ENCODE measurements around the gene RGP1. TPM values are rescaled to one million over a fixed set of nuclear protein-coding genes. Genes with fewer than 3 reads are reported as not detected.
A peak's percentile ranks its signal among the peaks of the same experiment; 100 is the strongest.

Gene RGP1
- polyA plus RNA-seq, 1 of the 3 experiments (the other 2 are of a cell fraction): 16.1 TPM

DNA sequence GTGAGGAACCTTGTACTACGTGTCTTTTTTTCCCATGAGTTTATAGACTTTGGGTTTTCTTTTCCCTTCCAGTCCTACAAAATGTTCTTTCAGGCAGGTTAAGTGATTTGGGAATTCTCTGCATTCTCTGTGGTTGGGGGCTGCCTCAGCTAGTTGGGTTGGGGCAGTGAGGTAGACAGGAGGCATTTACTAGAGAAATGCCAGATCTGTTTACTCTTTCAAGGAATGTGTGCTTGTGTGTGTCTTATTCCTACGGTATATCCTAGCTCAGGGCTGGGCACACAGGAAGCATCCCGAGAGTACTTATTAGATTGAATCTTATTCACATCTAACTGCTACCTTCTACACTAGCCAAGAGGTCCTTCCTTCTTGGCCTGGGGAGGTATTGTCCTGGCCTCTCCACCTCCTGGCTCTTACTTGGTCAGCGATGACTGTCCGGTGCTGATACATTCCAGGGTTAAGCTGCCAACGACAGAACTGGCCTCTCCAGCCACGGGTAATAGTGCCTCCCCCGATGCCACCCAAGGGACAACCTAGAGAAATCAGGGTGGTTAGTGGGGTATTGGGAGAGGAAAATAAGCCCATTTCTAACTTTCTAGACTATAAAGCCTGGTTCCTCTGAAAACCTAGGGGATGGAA, 5.1 kb upstream of the RGP1 start:
- peaks cover 12 to 21% of the 10 kb centered on the region in 2 experiments; a peak in 2 of 4 replicates for H3K4me1 ChIP-seq (ENCODE audit: control insufficient read depth in 1 of 2, insufficient read depth in 2 of 2, low read depth in 1 of 2, low read length in 1 of 2)
- H3K27ac ChIP-seq (ENCODE audit: low read depth in 2 of 2, low read length in 1 of 2): no peak overlapping the region; a peak in 1 of 4 replicates
- no peaks in the 10 kb centered on the region for H3K9me3 ChIP-seq
- peaks cover 44 to 53% of the 10 kb centered on the region in 2 experiments for H3K36me3 ChIP-seq (replicated peaks in 1 of 2; ENCODE audit: control insufficient read depth in 1 of 2, insufficient read depth in 2 of 2, low read length in 1 of 2)
- H3K9me2 ChIP-seq: no peaks in the 10 kb centered on the region
- peaks cover 7% of the 10 kb centered on the region for H3F3A ChIP-seq (replicated peaks; ENCODE audit: insufficient read depth)
- H3K27me3 ChIP-seq (ENCODE audit: insufficient read depth): no peaks in the 10 kb centered on the region
- H3K4me2 ChIP-seq: no peak overlapping the region
- 97% methylated on average over 8 of the region's 8 CpGs for WGBS (ENCODE audit: low lambda C conversion rate)
- no peak overlapping the region for H3K9ac ChIP-seq
- POLR2A ChIA-PET: interaction anchor here (1.0 kb wide), 2 partner anchors 9 to 12 kb away, joined by 3 to 4 read pairs; partner anchors contain the start of genes CREB3 and TLN1
- TF ChIP-seq FOXM1 (IDR thresholded peaks at IDR 0.05; ENCODE audit: low read depth) (no peak), RCOR1 (IDR thresholded peaks at IDR 0.05; ENCODE audit: low read length) (no peak)
- CTCF ChIA-PET: interaction anchor here (0.8 to 6.8 kb wide), 5 partner anchors 7 to 82 kb away, joined by 3 to 88 read pairs (median 6); no protein-coding TSS in a partner anchor
- no peak overlapping the region for H3K4me3 ChIP-seq (ENCODE audit: low read depth in 2 of 2, low read length in 1 of 2)
- H3K79me2 ChIP-seq (ENCODE audit: insufficient read depth): peaks cover 76% of the 10 kb centered on the region
- peaks cover 31% of the 10 kb centered on the region for H4K20me1 ChIP-seq (ENCODE audit: insufficient read depth)
- no peak for DNase-seq
- no peak overlapping the region for H2AFZ ChIP-seq (ENCODE audit: low read depth)

DNA sequence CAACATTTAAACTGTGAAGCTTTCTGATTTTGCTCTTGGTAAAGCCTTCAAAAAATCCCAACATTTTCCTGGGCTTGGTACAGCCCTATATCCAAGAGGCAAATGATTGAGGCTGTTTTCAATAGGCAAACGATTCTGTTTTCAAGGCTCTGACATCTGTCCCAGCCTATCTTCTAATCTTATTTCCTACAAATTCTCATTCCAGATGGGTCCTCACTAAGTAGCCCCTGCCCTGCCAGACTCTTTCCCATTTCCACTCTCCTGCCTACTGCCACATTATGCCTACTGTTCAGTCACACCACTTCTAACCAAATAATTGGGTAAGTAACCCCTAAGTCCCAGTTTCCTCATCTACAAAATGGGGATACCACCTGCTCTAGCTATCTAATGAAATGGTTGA, 3.5 kb upstream of the RGP1 start:
- no peaks in the 10 kb centered on the region for H3K9me2 ChIP-seq
- peaks cover 31% of the 10 kb centered on the region for H4K20me1 ChIP-seq (ENCODE audit: insufficient read depth)
- peaks cover 37 to 40% of the 10 kb centered on the region in 2 experiments for H3K36me3 ChIP-seq (replicated peaks in 1 of 2; ENCODE audit: control insufficient read depth in 1 of 2, insufficient read depth in 2 of 2, low read length in 1 of 2)
- peak overlapping the region; percentile 19 to 97; a peak in 2 of 4 replicates for H3K4me3 ChIP-seq (ENCODE audit: low read depth in 2 of 2, low read length in 1 of 2)
- no peaks in the 10 kb centered on the region for H3K27me3 ChIP-seq (ENCODE audit: insufficient read depth)
- peak; percentile 68 for DNase-seq
- peaks cover 7% of the 10 kb centered on the region for H3F3A ChIP-seq (replicated peaks; ENCODE audit: insufficient read depth)
- H3K9me3 ChIP-seq: no peaks in the 10 kb centered on the region
- H3K79me2 ChIP-seq (ENCODE audit: insufficient read depth): peaks cover 91% of the 10 kb centered on the region
- H3K4me1 ChIP-seq (ENCODE audit: control insufficient read depth in 1 of 2, insufficient read depth in 2 of 2, low read depth in 1 of 2, low read length in 1 of 2): peaks cover 12 to 31% of the 10 kb centered on the region in 2 experiments; a peak in 2 of 4 replicates
- 32% methylated on average over 1 of the region's 1 CpG for WGBS (ENCODE audit: low lambda C conversion rate)
- TF ChIP-seq SMC3 (IDR thresholded peaks at IDR 0.05; ENCODE audit: low read depth, low read length): no peak
- peak; percentile 37; the same call in 1 of the 2 replicates for TF ChIP-seq GATA2 (CRISPR knock-in tag; IDR thresholded peaks at IDR 0.05)
- peak in 1 of 2 experiments; percentile 34; a peak in 1 of 4 replicates for TF ChIP-seq EP300 (IDR thresholded peaks at IDR 0.05; ENCODE audit: borderline replicate concordance in 1 of 2, low read depth in 1 of 2, low read length in 1 of 2)
- no peak for TF ChIP-seq FOSL2 (IDR thresholded peaks at IDR 0.05; ENCODE audit: borderline replicate concordance, low read depth)
- H2AFZ ChIP-seq (ENCODE audit: low read depth): no peak overlapping the region
- ChIA-PET POLR2A (no interaction called here), CTCF (interaction anchor here (0.9 to 6.8 kb wide), 6 partner anchors 8 to 87 kb away, joined by 3 to 88 read pairs (median 7); partner anchors contain the start of gene CCDC107)
- H3K27ac ChIP-seq (ENCODE audit: low read depth in 2 of 2, low read length in 1 of 2): peak overlapping the region in 1 of 2 experiments; percentile 80; a peak in 1 of 4 replicates
- H3K9ac ChIP-seq: no peak overlapping the region
- peak overlapping the region; percentile 82 for H3K4me2 ChIP-seq

DNA sequence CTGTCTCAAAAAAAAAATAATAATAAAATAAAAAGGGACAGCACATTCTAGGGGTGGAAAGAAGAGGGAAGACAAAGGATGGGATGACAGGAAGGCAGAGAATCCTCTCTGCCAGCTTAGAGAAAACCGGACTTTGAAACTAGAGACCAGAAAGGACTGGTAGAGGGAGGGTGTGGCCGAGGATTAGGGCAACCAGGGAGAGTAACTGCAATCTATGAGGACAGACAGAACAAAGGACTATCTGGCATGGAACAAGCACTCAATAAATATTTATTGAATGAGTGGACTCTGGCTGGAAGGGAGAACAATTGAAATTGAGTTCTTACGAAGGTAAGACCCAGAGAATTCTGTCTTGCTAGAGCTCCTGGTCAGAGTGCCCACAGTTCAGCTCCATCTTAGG, 2.5 kb upstream of the RGP1 start:
- peaks cover 31% of the 10 kb centered on the region for H4K20me1 ChIP-seq (ENCODE audit: insufficient read depth)
- H3K27ac ChIP-seq (ENCODE audit: low read depth in 2 of 2, low read length in 1 of 2): peak overlapping the region in 1 of 2 experiments; percentile 44; a peak in 1 of 4 replicates
- 61% methylated on average over 3 of the region's 3 CpGs for WGBS (ENCODE audit: low lambda C conversion rate)
- H3K4me1 ChIP-seq (ENCODE audit: control insufficient read depth in 1 of 2, insufficient read depth in 2 of 2, low read depth in 1 of 2, low read length in 1 of 2): peaks cover 12 to 33% of the 10 kb centered on the region in 2 experiments; a peak in 2 of 4 replicates
- H3K27me3 ChIP-seq (ENCODE audit: insufficient read depth): no peaks in the 10 kb centered on the region
- peaks cover 7% of the 10 kb centered on the region for H3F3A ChIP-seq (replicated peaks; ENCODE audit: insufficient read depth)
- DNase-seq: no peak
- TF ChIP-seq SMC3 (IDR thresholded peaks at IDR 0.05; ENCODE audit: low read depth, low read length): no peak
- no peak for TF ChIP-seq CTCF (IDR thresholded peaks at IDR 0.05)
- TF ChIP-seq SIN3A (IDR thresholded peaks at IDR 0.05; ENCODE audit: borderline replicate concordance, low read depth, low read length): no peak
- no peak overlapping the region for H2AFZ ChIP-seq (ENCODE audit: low read depth)
- peak overlapping the region; percentile 97 to 98 for H3K4me3 ChIP-seq (ENCODE audit: low read depth in 2 of 2, low read length in 1 of 2)
- H3K9ac ChIP-seq: peak overlapping the region; percentile 90; the same call in 1 of the 2 replicates
- ChIA-PET POLR2A (interaction anchor here (0.9 kb wide), 1 partner anchor 10 kb away, joined by 4 read pairs; no protein-coding TSS in a partner anchor), CTCF (interaction anchor here (0.7 to 6.8 kb wide), 8 partner anchors 9 to 135 kb away, joined by 3 to 88 read pairs (median 10); no protein-coding TSS in a partner anchor)
- peak overlapping the region; percentile 82 for H3K4me2 ChIP-seq
- H3K36me3 ChIP-seq (replicated peaks in 1 of 2; ENCODE audit: control insufficient read depth in 1 of 2, insufficient read depth in 2 of 2, low read length in 1 of 2): peaks cover 37 to 45% of the 10 kb centered on the region in 2 experiments
- no peaks in the 10 kb centered on the region for H3K9me2 ChIP-seq
- H3K79me2 ChIP-seq (ENCODE audit: insufficient read depth): peaks cover 89% of the 10 kb centered on the region
- no peaks in the 10 kb centered on the region for H3K9me3 ChIP-seq
